Measurements from ENCODE around the gene BTBD9. TPM values are rescaled to one million over a fixed set of nuclear protein-coding genes. Genes with fewer than 3 reads are reported as not detected.
A peak's percentile ranks its signal among the peaks of the same experiment; 100 is the strongest.

The BTBD9 gene
- total and polyA plus RNA-seq, 10 donors, result 1.2 to 43.1 (median 27.8) TPM

GRCh38 chr6:38480036-38480435, 159.7 kb downstream of the BTBD9 start:
- H3K27ac ChIP-seq, result peak overlapping the region in 1 of 8 donors; percentile 3
- TF ChIP-seq POLR2A (IDR thresholded peaks at IDR 0.05) (no peak), POLR2AphosphoS5 (IDR thresholded peaks at IDR 0.05) (no peak), CTCF (IDR thresholded peaks at IDR 0.05 in 8 of 11, conservative IDR thresholded peaks at IDR 0.05 in 3 of 11) (no peak)
- intact Hi-C loops (cut with DNase I; ENCODE audit: low total_unique reads), result no loop called here
- no peaks in the 10 kb centered on the region for H3K27me3 ChIP-seq (replicated peaks in 1 of 7)
- DNase-seq, result no peak
- no peaks in the 10 kb centered on the region for H3K36me3 ChIP-seq
- 66 to 78% (median 75%) methylated on average over 4 of the region's 4 CpGs for WGBS, 5 donors
- H3K4me3 ChIP-seq, result no peak overlapping the region
- H3K9me3 ChIP-seq, result no peaks in the 10 kb centered on the region
- peaks cover 0 to 53% (median 17%) of the 10 kb centered on the region in 6 donors for H3K4me1 ChIP-seq

- no peak for DNase-seq
- TF ChIP-seq CTCF (IDR thresholded peaks at IDR 0.05 in 8 of 11, conservative IDR thresholded peaks at IDR 0.05 in 3 of 11) (no peak), POLR2A (IDR thresholded peaks at IDR 0.05) (no peak), POLR2AphosphoS5 (IDR thresholded peaks at IDR 0.05) (no peak)
- Histone ChIP-seq H3K36me3 (no peaks in the 10 kb centered on the region), H3K27ac (no peak overlapping the region), H3K4me3 (no peak overlapping the region), H3K4me1 (peaks cover 0 to 53% (median 17%) of the 10 kb centered on the region in 6 donors), H3K27me3 (replicated peaks in 1 of 7) (no peaks in the 10 kb centered on the region), H3K9me3 (no peaks in the 10 kb centered on the region)
- WGBS, 5 donors, result 92 to 100% (median 96%) methylated on average over 1 of the region's 1 CpG
- intact Hi-C loops (cut with DNase I; ENCODE audit: low total_unique reads), result no loop called here
These were observed 160.4 kb downstream of the BTBD9 start for GRCh38 chr6:38479331-38479730.

- TF ChIP-seq CTCF (IDR thresholded peaks at IDR 0.05 in 8 of 11, conservative IDR thresholded peaks at IDR 0.05 in 3 of 11), result no peak
- no peak for TF ChIP-seq POLR2A (IDR thresholded peaks at IDR 0.05)
- no peak for TF ChIP-seq POLR2AphosphoS5 (IDR thresholded peaks at IDR 0.05)
- peaks cover 0 to 38% (median 10%) of the 10 kb centered on the region in 6 donors for H3K4me1 ChIP-seq
- H3K27me3 ChIP-seq (replicated peaks in 1 of 7), result no peaks in the 10 kb centered on the region
- H3K27ac ChIP-seq, result no peak overlapping the region
- intact Hi-C loops (cut with DNase I; ENCODE audit: low total_unique reads), result no loop called here
- no peaks in the 10 kb centered on the region for H3K36me3 ChIP-seq
- no peaks in the 10 kb centered on the region for H3K9me3 ChIP-seq
- 59 to 72% (median 68%) methylated on average over 9 of the region's 9 CpGs for WGBS, 5 donors
- no peak for DNase-seq
- H3K4me3 ChIP-seq, result no peak overlapping the region
These were observed 162.0 kb downstream of the BTBD9 start for GRCh38 chr6:38477680-38478260.

GRCh38 chr6:38476888-38477287, 162.8 kb downstream of the BTBD9 start:
- Histone ChIP-seq H3K4me1 (peaks cover 0 to 29% (median 8%) of the 10 kb centered on the region in 6 donors), H3K9me3 (no peaks in the 10 kb centered on the region), H3K4me3 (no peak overlapping the region), H3K27me3 (replicated peaks in 1 of 7) (no peaks in the 10 kb centered on the region), H3K27ac (no peak overlapping the region), H3K36me3 (no peaks in the 10 kb centered on the region)
- DNase-seq, result no peak
- WGBS, 5 donors, result 94 to 100% (median 98%) methylated on average over 1 of the region's 1 CpG
- intact Hi-C loops (cut with DNase I; ENCODE audit: low total_unique reads), result no loop called here
- TF ChIP-seq POLR2A (IDR thresholded peaks at IDR 0.05) (no peak), CTCF (IDR thresholded peaks at IDR 0.05 in 8 of 11, conservative IDR thresholded peaks at IDR 0.05 in 3 of 11) (no peak), POLR2AphosphoS5 (IDR thresholded peaks at IDR 0.05) (no peak)
